Keratinocyte (primary cell): ENCODE data around the gene VPS13D. TPM values are rescaled to one million over a fixed set of nuclear protein-coding genes. Genes with fewer than 3 reads are reported as not detected.

ENCODE experiments used
- DNase-seq: peaks from one replicate; pipeline ENCODE4 v3.0.0-alpha.2; 2011; ENCODE audit warnings: low read depth, missing footprints, low spot score
- FAIRE-seq: peaks from 2 replicates; lab custom pipeline; 2011; peaks lifted over from hg19 to GRCh38; lab: Jason Lieb, UNC
- H2AFZ ChIP-seq: 2 replicates; pipeline ENCODE4 v1.6.0; 2012; ENCODE audit warnings: low read length, control low read depth, inconsistent platforms; ENCODE audit not compliant: control insufficient read depth
- H3K27ac ChIP-seq: 2 replicates; pipeline ENCODE4 v1.5.1; 2011; ENCODE audit warnings: low read length; ENCODE audit not compliant: control insufficient read depth, insufficient read depth
- H3K27me3 ChIP-seq: 3 replicates; pipeline ENCODE4 v1.6.0; 2011; ENCODE audit warnings: low read length; ENCODE audit not compliant: control insufficient read depth, insufficient read depth; ENCODE audit errors: extremely low read depth
- H3K36me3 ChIP-seq, 2 experiments: 2 replicates in 1 of 2; 3 replicates in 1 of 2; pipeline ENCODE4 v1.5.1; 2011; ENCODE audit warnings: low read length in 2 of 2, mild to moderate bottlenecking in 1 of 2; ENCODE audit not compliant: control insufficient read depth in 2 of 2, insufficient read depth in 2 of 2; ENCODE audit errors: extremely low read depth in 1 of 2
- H3K4me1 ChIP-seq: 3 replicates; pipeline ENCODE4 v1.5.1; 2011; ENCODE audit warnings: low read length; ENCODE audit not compliant: control insufficient read depth, insufficient read depth; ENCODE audit errors: extremely low read depth
- H3K4me2 ChIP-seq: 3 replicates; pipeline ENCODE4 v1.6.0; 2011; ENCODE audit warnings: low read depth, low read length; ENCODE audit not compliant: control insufficient read depth, insufficient read depth; ENCODE audit errors: extremely low read depth
- H3K4me3 ChIP-seq, 3 experiments: fragments of 200-600 bp in 1 of 3; sonication (generic) in 1 of 3; 2 replicates in 2 of 3; 3 replicates in 1 of 3; pipeline ENCODE4 v1.5.1; 2011 to 2016; ENCODE audit warnings: low read length in 3 of 3, mild to moderate bottlenecking in 3 of 3, control low read depth in 2 of 3, inconsistent platforms in 1 of 3, low read depth in 1 of 3, mixed read lengths in 1 of 3, mixed run types in 1 of 3, moderate library complexity in 1 of 3; ENCODE audit not compliant: control insufficient read depth in 2 of 3, insufficient read depth in 2 of 3; ENCODE audit errors: extremely low read depth in 1 of 3
- H3K79me2 ChIP-seq: 2 replicates; pipeline ENCODE4 v1.6.0; 2012; ENCODE audit warnings: low read length; ENCODE audit not compliant: control insufficient read depth, insufficient read depth
- H3K9ac ChIP-seq: 3 replicates; pipeline ENCODE4 v1.6.0; 2011; ENCODE audit warnings: low read length; ENCODE audit not compliant: control insufficient read depth, insufficient read depth; ENCODE audit errors: extremely low read depth
- H3K9me1 ChIP-seq: 3 replicates; pipeline ENCODE4 v1.6.0; 2011; ENCODE audit warnings: low read length; ENCODE audit not compliant: control insufficient read depth, insufficient read depth; ENCODE audit errors: extremely low read depth
- H3K9me3 ChIP-seq: 2 replicates; pipeline ENCODE4 v1.5.1; 2012; ENCODE audit warnings: low read depth, low read length; ENCODE audit not compliant: control insufficient read depth
- H4K20me1 ChIP-seq: 3 replicates; pipeline ENCODE4 v1.6.0; 2011; ENCODE audit warnings: low read length; ENCODE audit not compliant: control insufficient read depth, insufficient read depth; ENCODE audit errors: extremely low read depth
- CTCF ChIP-seq, 3 experiments: IDR thresholded peaks in 1 of 3; conservative IDR thresholded peaks in 1 of 3; optimal IDR thresholded peaks in 1 of 3; 2 replicates in 2 of 3; 3 replicates in 1 of 3; pipeline versions ENCODE3 to v1.5.1; 2011; ENCODE audit warnings: low read length in 3 of 3, mild to moderate bottlenecking in 3 of 3, moderate library complexity in 2 of 3, control low read depth in 1 of 3, inconsistent platforms in 1 of 3; ENCODE audit not compliant: insufficient read depth in 2 of 3; ENCODE audit errors: extremely low read depth in 1 of 3
- EZH2 ChIP-seq: IDR thresholded peaks from one replicate; pipeline ENCODE4 v1.6.1; 2012; ENCODE audit warnings: inconsistent platforms, mild to moderate bottlenecking, low read length, moderate library complexity
- dilution Hi-C: fragments of 300-500 bp; cut with MboI; formaldehyde crosslinking; loops from one replicate; pipeline ENCODE4 v1.7.0; 2020; ENCODE audit warnings: low sequenced_read_pairs; ENCODE audit not compliant: extremely low pct_ligation_motif_present
- polyA plus RNA-seq, 5 experiments: library from polyadenylated mRNA; depleted of rRNA in 3 of 5; stranded (reverse) in 3 of 5; stranded (forward) in 1 of 5; unstranded in 1 of 5; fragments of >200 nt; gene quantifications; 1 replicate in 1 of 5; 2 replicates in 3 of 5; 3 replicates in 1 of 5; pipeline versions ENCODE4 v1.2.1 to v1.2.3, GENCODE V29; 2011 to 2012; ENCODE audit warnings: missing spikeins in 2 of 5, low read depth in 1 of 5, low replicate concordance in 1 of 5

Gene VPS13D
- polyA plus RNA-seq, 1 donor (not counting 4 experiments of a cell fraction or from before 2014, with no cell fraction given): 19.0 TPM

- H3K9me1 ChIP-seq: no peaks in the 10 kb centered on the region
- TF ChIP-seq CTCF (optimal IDR thresholded peaks at IDR 0.05 in 1 of 3, IDR thresholded peaks at IDR 0.05 in 1 of 3, conservative IDR thresholded peaks at IDR 0.05 in 1 of 3; ENCODE audit: extremely low read depth in 1 of 3, insufficient read depth in 2 of 3, low read length in 3 of 3) (no peak), EZH2 (no peak)
- dilution Hi-C loops: no loop called here
- H3K4me1 ChIP-seq: no peaks in the 10 kb centered on the region
- H3K4me2 ChIP-seq: no peak overlapping the region
- no peak overlapping the region for H3K9ac ChIP-seq
- H3K36me3 ChIP-seq: peaks cover 8 to 17% of the 10 kb centered on the region in 2 experiments
- no peak overlapping the region for H3K27ac ChIP-seq
- no peaks in the 10 kb centered on the region for H3K79me2 ChIP-seq
- H2AFZ ChIP-seq: no peak overlapping the region
- H4K20me1 ChIP-seq: no peaks in the 10 kb centered on the region
- no peak overlapping the region for H3K4me3 ChIP-seq
- H3K27me3 ChIP-seq: no peaks in the 10 kb centered on the region
- no peaks in the 10 kb centered on the region for H3K9me3 ChIP-seq
- no peak for DNase-seq
- FAIRE-seq: no peak
Observed at GRCh38 chr1:12415038-12415466, 185.2 kb downstream of the VPS13D start.

GRCh38 chr1:12416101-12416500 is 186.3 kb downstream of the VPS13D start:
- Histone ChIP-seq H3K4me2 (no peak overlapping the region), H3K36me3 (peaks cover 8 to 15% of the 10 kb centered on the region in 2 experiments), H3K9me3 (no peaks in the 10 kb centered on the region), H3K9ac (no peak overlapping the region), H3K79me2 (no peaks in the 10 kb centered on the region), H4K20me1 (no peaks in the 10 kb centered on the region), H3K4me1 (no peaks in the 10 kb centered on the region), H3K27ac (no peak overlapping the region), H3K9me1 (no peaks in the 10 kb centered on the region), H2AFZ (no peak overlapping the region), H3K27me3 (no peaks in the 10 kb centered on the region), H3K4me3 (no peak overlapping the region)
- DNase-seq (no peak), FAIRE-seq (no peak)
- dilution Hi-C loops: no loop called here
- TF ChIP-seq CTCF (optimal IDR thresholded peaks at IDR 0.05 in 1 of 3, IDR thresholded peaks at IDR 0.05 in 1 of 3, conservative IDR thresholded peaks at IDR 0.05 in 1 of 3; ENCODE audit: extremely low read depth in 1 of 3, insufficient read depth in 2 of 3, low read length in 3 of 3) (no peak), EZH2 (no peak)
